Immature natural killer cell (primary cell): ENCODE data around the gene PROK1. TPM values are rescaled to one million over a fixed set of nuclear protein-coding genes. Genes with fewer than 3 reads are reported as not detected.
"Not testable (repeated sequence)": the region's sequence is repeated elsewhere in the genome, so short reads cannot be mapped to it uniquely, and the experiment has no call there.

ENCODE experiments used
- DNase-seq, 3 donors: peaks; one replicate each; pipeline ENCODE4 v3.0.0; 2022; ENCODE audit warnings: mixed read lengths in 1 of 3
- H3K27ac Mint-ChIP-seq, 6 donors: one replicate each; pipeline ENCODE4 v1.8.0; 2020; ENCODE audit warnings: mixed read lengths in 6 of 6, mild to moderate bottlenecking in 5 of 6, inconsistent platforms in 4 of 6, moderate library complexity in 3 of 6
- H3K27me3 Mint-ChIP-seq, 3 donors: one replicate each; pipeline ENCODE4 v1.8.0; 2020 to 2021; ENCODE audit warnings: low read depth in 3 of 3, mild to moderate bottlenecking in 3 of 3, mixed read lengths in 3 of 3, moderate library complexity in 3 of 3, inconsistent platforms in 1 of 3
- H3K36me3 Mint-ChIP-seq, 3 donors: one replicate each; pipeline ENCODE4 v1.8.0; 2020; ENCODE audit warnings: mixed read lengths in 3 of 3, inconsistent platforms in 2 of 3, mild to moderate bottlenecking in 2 of 3
- H3K4me1 Mint-ChIP-seq, 2 donors: one replicate each; pipeline ENCODE4 v1.8.0; 2020; ENCODE audit warnings: inconsistent platforms in 2 of 2, mild to moderate bottlenecking in 2 of 2, mixed read lengths in 2 of 2, moderate library complexity in 1 of 2
- H3K4me3 Mint-ChIP-seq, 5 donors: one replicate each; pipeline ENCODE4 v1.8.0; 2020; ENCODE audit warnings: mild to moderate bottlenecking in 5 of 5, mixed read lengths in 5 of 5, inconsistent platforms in 3 of 5, moderate library complexity in 3 of 5
- H3K9me3 Mint-ChIP-seq, 6 donors: one replicate each; pipeline ENCODE4 v1.8.0; 2020; ENCODE audit warnings: mild to moderate bottlenecking in 6 of 6, mixed read lengths in 6 of 6, inconsistent platforms in 4 of 6, moderate library complexity in 3 of 6
- polyA plus RNA-seq, 3 donors: library from polyadenylated mRNA; unstranded; fragments of 300-500 nt; fragmentation: Illumina TruSeq; gene quantifications; one replicate each; pipeline ENCODE4 v1.2.3, GENCODE V29; 2021

The PROK1 gene
- polyA plus RNA-seq, 3 donors from 2014 or later, result not detected

GRCh38 chr1:110420874-110421793, 29.8 kb upstream of the PROK1 start:
- H3K9me3 Mint-ChIP-seq, result no peaks in the 10 kb centered on the region
- DNase-seq, result no peak
- peaks cover 0 to 3% (median 0%) of the 10 kb centered on the region in 3 donors for H3K27me3 Mint-ChIP-seq
- no peak overlapping the region for H3K27ac Mint-ChIP-seq
- no peaks in the 10 kb centered on the region for H3K36me3 Mint-ChIP-seq
- H3K4me1 Mint-ChIP-seq, result no peaks in the 10 kb centered on the region
- no peak overlapping the region for H3K4me3 Mint-ChIP-seq

GRCh38 chr1:110424699-110425611, 26.0 kb upstream of the PROK1 start:
- no peak for DNase-seq
- no peak overlapping the region for H3K4me3 Mint-ChIP-seq
- H3K27me3 Mint-ChIP-seq, result peaks cover 0 to 6% (median under 1%) of the 10 kb centered on the region in 3 donors
- no peak overlapping the region for H3K27ac Mint-ChIP-seq
- H3K9me3 Mint-ChIP-seq, result no peaks in the 10 kb centered on the region
- H3K4me1 Mint-ChIP-seq, result no peaks in the 10 kb centered on the region
- no peaks in the 10 kb centered on the region for H3K36me3 Mint-ChIP-seq

- Mint-ChIP-seq H3K9me3 (no peaks in the 10 kb centered on the region), H3K4me1 (no peaks in the 10 kb centered on the region), H3K36me3 (no peaks in the 10 kb centered on the region), H3K4me3 (no peak overlapping the region), H3K27ac (no peak overlapping the region), H3K27me3 (peaks cover under 1 to 6% (median 3%) of the 10 kb centered on the region in 3 donors)
- DNase-seq, result no peak
These were observed 25.3 kb upstream of the PROK1 start for GRCh38 chr1:110425612-110426152.

- H3K27me3 Mint-ChIP-seq, result peaks cover 1 to 9% (median 3%) of the 10 kb centered on the region in 3 donors
- no peak for DNase-seq
- no peaks in the 10 kb centered on the region for H3K36me3 Mint-ChIP-seq
- H3K9me3 Mint-ChIP-seq, result no peaks in the 10 kb centered on the region
- no peaks in the 10 kb centered on the region for H3K4me1 Mint-ChIP-seq
- H3K27ac Mint-ChIP-seq, result no peak overlapping the region
- H3K4me3 Mint-ChIP-seq, result no peak overlapping the region
These were observed 24.1 kb upstream of the PROK1 start for GRCh38 chr1:110426854-110427253.

- Mint-ChIP-seq H3K4me1 (no peaks in the 10 kb centered on the region), H3K27ac (no peak overlapping the region), H3K27me3 (peaks cover 1 to 15% (median 3%) of the 10 kb centered on the region in 3 donors), H3K9me3 (no peaks in the 10 kb centered on the region), H3K4me3 (no peak overlapping the region), H3K36me3 (no peaks in the 10 kb centered on the region)
- DNase-seq, result no peak
These were observed 22.0 kb upstream of the PROK1 start for GRCh38 chr1:110428946-110429345.

- Mint-ChIP-seq H3K36me3 (no peaks in the 10 kb centered on the region), H3K4me3 (no peak overlapping the region), H3K27me3 (peaks cover 1 to 15% (median 3%) of the 10 kb centered on the region in 3 donors), H3K27ac (no peak overlapping the region), H3K4me1 (no peaks in the 10 kb centered on the region), H3K9me3 (no peaks in the 10 kb centered on the region)
- DNase-seq, result no peak
These were observed 20.6 kb upstream of the PROK1 start for GRCh38 chr1:110430366-110430765.

- Mint-ChIP-seq H3K27me3 (peaks cover 1 to 15% (median 3%) of the 10 kb centered on the region in 3 donors), H3K27ac (peak overlapping the region in 1 of 6 donors; percentile 40), H3K4me1 (no peaks in the 10 kb centered on the region), H3K4me3 (no peak overlapping the region), H3K9me3 (no peaks in the 10 kb centered on the region), H3K36me3 (no peaks in the 10 kb centered on the region)
- DNase-seq, result no peak
These were observed 20.0 kb upstream of the PROK1 start for GRCh38 chr1:110430901-110431300.

- DNase-seq, result no peak
- H3K36me3 Mint-ChIP-seq, result no peaks in the 10 kb centered on the region
- H3K9me3 Mint-ChIP-seq, result no peaks in the 10 kb centered on the region
- peaks cover 1 to 15% (median 3%) of the 10 kb centered on the region in 3 donors for H3K27me3 Mint-ChIP-seq
- no peak overlapping the region for H3K27ac Mint-ChIP-seq
- no peak overlapping the region for H3K4me3 Mint-ChIP-seq
- no peaks in the 10 kb centered on the region for H3K4me1 Mint-ChIP-seq
These were observed 17.7 kb upstream of the PROK1 start for GRCh38 chr1:110433213-110433612.

- H3K36me3 Mint-ChIP-seq, result no peaks in the 10 kb centered on the region
- H3K27ac Mint-ChIP-seq, result no peak overlapping the region
- H3K27me3 Mint-ChIP-seq, result peaks cover 1 to 14% (median 3%) of the 10 kb centered on the region in 3 donors
- no peaks in the 10 kb centered on the region for H3K9me3 Mint-ChIP-seq
- no peaks in the 10 kb centered on the region for H3K4me1 Mint-ChIP-seq
- H3K4me3 Mint-ChIP-seq, result no peak overlapping the region
- DNase-seq, result no peak
These were observed 17.1 kb upstream of the PROK1 start for GRCh38 chr1:110433803-110434202.

- Mint-ChIP-seq H3K36me3 (no peaks in the 10 kb centered on the region), H3K4me1 (no peaks in the 10 kb centered on the region), H3K4me3 (no peak overlapping the region), H3K9me3 (no peaks in the 10 kb centered on the region), H3K27me3 (peaks cover 2 to 11% (median 5%) of the 10 kb centered on the region in 3 donors), H3K27ac (no peak overlapping the region)
- no peak for DNase-seq
These were observed 16.0 kb upstream of the PROK1 start for GRCh38 chr1:110434946-110435345.

GRCh38 chr1:110436635-110437034, 14.3 kb upstream of the PROK1 start:
- H3K36me3 Mint-ChIP-seq, result no peaks in the 10 kb centered on the region
- no peak overlapping the region for H3K27ac Mint-ChIP-seq
- no peak overlapping the region for H3K4me3 Mint-ChIP-seq

GRCh38 chr1:110437645-110438299, 13.2 kb upstream of the PROK1 start:
- not testable (repeated sequence) for H3K4me1 Mint-ChIP-seq, H3K4me3 Mint-ChIP-seq, H3K9me3 Mint-ChIP-seq, H3K36me3 Mint-ChIP-seq, DNase-seq, H3K27me3 Mint-ChIP-seq
- peak overlapping the region in 1 of 6 donors; percentile 20 for H3K27ac Mint-ChIP-seq

More at GRCh38 chr1:110436635-110437034, 14.3 kb upstream of the PROK1 start:
- DNase-seq, result no peak
- Mint-ChIP-seq H3K9me3 (no peaks in the 10 kb centered on the region), H3K27me3 (peaks cover 0 to 12% (median 7%) of the 10 kb centered on the region in 3 donors), H3K4me1 (no peaks in the 10 kb centered on the region)

- H3K27ac Mint-ChIP-seq, result no peak overlapping the region
- H3K36me3 Mint-ChIP-seq, result no peaks in the 10 kb centered on the region
- no peak overlapping the region for H3K4me3 Mint-ChIP-seq
- H3K9me3 Mint-ChIP-seq, result no peaks in the 10 kb centered on the region
- DNase-seq, result no peak
- peaks cover 2 to 9% (median 7%) of the 10 kb centered on the region in 3 donors for H3K27me3 Mint-ChIP-seq
- no peaks in the 10 kb centered on the region for H3K4me1 Mint-ChIP-seq
These were observed 12.1 kb upstream of the PROK1 start for GRCh38 chr1:110438893-110439292.
